GM10266 (cell line): ENCODE data around the gene CPLX3.

Experiments used
- DNase-seq: peaks from one replicate; pipeline ENCODE4 v3.0.0; 2012; ENCODE audit errors: extremely low spot score
- CTCF ChIP-seq: IDR thresholded peaks from 2 replicates; pipeline ENCODE4 v1.5.1; 2012; ENCODE audit warnings: mild to moderate bottlenecking, low read depth; ENCODE audit not compliant: control insufficient read depth, insufficient read depth; ENCODE audit errors: missing control alignments

The CPLX3 gene

GRCh38 chr15:74790080-74790916, 36.1 kb upstream of the CPLX3 start:
- no peak for TF ChIP-seq CTCF
- peak; percentile 55 for DNase-seq

GRCh38 chr15:74791007-74791406, 35.4 kb upstream of the CPLX3 start:
- TF ChIP-seq CTCF: no peak
- no peak for DNase-seq

- DNase-seq: no peak
These were observed 34.8 kb upstream of the CPLX3 start for GRCh38 chr15:74791667-74792066.

GRCh38 chr15:74792227-74793016, 34.0 kb upstream of the CPLX3 start:
- DNase-seq: no peak
- no peak for TF ChIP-seq CTCF

More at GRCh38 chr15:74791667-74792066, 34.8 kb upstream of the CPLX3 start:
- TF ChIP-seq CTCF: no peak

GRCh38 chr15:74793135-74794028, 33.0 kb upstream of the CPLX3 start:
- DNase-seq: no peak
- peak; percentile 67 for TF ChIP-seq CTCF

GRCh38 chr15:74794248-74794969, 32.0 kb upstream of the CPLX3 start:
- DNase-seq: no peak
- TF ChIP-seq CTCF: no peak
